ENCODE data around the gene ARHGAP35.

DNA sequence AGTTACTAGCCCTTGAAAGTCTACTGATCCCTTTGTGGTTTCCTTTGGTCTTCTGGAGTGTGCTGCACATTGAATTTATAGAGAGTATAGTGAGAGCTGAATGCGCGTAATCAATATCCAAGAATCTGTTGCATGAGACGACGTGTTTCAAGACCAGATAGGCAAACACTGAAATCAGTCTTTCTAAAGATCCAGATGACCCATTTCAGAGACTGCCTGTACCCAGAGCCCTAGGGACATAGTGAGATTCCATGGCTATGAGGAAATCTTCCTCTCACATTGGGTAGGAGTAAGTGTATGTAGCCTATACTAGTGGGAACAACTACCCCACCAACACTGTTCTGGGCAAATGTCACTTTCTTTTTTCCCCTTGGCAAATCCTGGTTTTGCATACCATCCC is 48.6 kb downstream of the ARHGAP35 start:
- TF ChIP-seq, protein P1, sequence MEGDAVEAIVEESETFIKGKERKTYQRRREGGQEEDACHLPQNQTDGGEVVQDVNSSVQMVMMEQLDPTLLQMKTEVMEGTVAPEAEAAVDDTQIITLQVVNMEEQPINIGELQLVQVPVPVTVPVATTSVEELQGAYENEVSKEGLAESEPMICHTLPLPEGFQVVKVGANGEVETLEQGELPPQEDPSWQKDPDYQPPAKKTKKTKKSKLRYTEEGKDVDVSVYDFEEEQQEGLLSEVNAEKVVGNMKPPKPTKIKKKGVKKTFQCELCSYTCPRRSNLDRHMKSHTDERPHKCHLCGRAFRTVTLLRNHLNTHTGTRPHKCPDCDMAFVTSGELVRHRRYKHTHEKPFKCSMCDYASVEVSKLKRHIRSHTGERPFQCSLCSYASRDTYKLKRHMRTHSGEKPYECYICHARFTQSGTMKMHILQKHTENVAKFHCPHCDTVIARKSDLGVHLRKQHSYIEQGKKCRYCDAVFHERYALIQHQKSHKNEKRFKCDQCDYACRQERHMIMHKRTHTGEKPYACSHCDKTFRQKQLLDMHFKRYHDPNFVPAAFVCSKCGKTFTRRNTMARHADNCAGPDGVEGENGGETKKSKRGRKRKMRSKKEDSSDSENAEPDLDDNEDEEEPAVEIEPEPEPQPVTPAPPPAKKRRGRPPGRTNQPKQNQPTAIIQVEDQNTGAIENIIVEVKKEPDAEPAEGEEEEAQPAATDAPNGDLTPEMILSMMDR (IDR thresholded peaks at IDR 0.05), result no peak
- no peak for TF ChIP-seq POLR2A (IDR thresholded peaks at IDR 0.05)
- TF ChIP-seq POLR2AphosphoS5 (IDR thresholded peaks at IDR 0.05), result no peak
